H9 (cell line): ENCODE results near the gene RBM18. TPM values are rescaled to one million over a fixed set of nuclear protein-coding genes. Genes with fewer than 3 reads are reported as not detected.

ENCODE experiments used
- DNase-seq: peaks from one replicate; pipeline ENCODE4 v3.0.0-alpha.2; 2017
- H2AFZ ChIP-seq: one replicate; pipeline ENCODE4 v1.6.1; 2013; ENCODE audit warnings: mild to moderate bottlenecking, low read length, control low read depth, moderate library complexity
- H2AK5ac ChIP-seq: 2 replicates; pipeline ENCODE4 v1.6.1; 2013; ENCODE audit warnings: low read length, control low read depth, mixed read lengths; ENCODE audit not compliant: insufficient read length
- H2BK120ac ChIP-seq: one replicate; pipeline ENCODE4 v1.6.1; 2013; ENCODE audit warnings: low read depth, mild to moderate bottlenecking, low read length, control low read depth, inconsistent platforms; ENCODE audit not compliant: poor library complexity, severe bottlenecking
- H2BK12ac ChIP-seq: 2 replicates; pipeline ENCODE4 v1.6.1; 2013; ENCODE audit warnings: low read length, control low read depth, mixed read lengths, low read depth; ENCODE audit not compliant: insufficient read length
- H2BK15ac ChIP-seq: 2 replicates; pipeline ENCODE4 v1.6.1; 2013; ENCODE audit warnings: low read depth, low read length, control low read depth
- H2BK20ac ChIP-seq: one replicate; pipeline ENCODE4 v1.6.1; 2013; ENCODE audit warnings: low read depth, mild to moderate bottlenecking, low read length, control low read depth, inconsistent platforms; ENCODE audit not compliant: poor library complexity, severe bottlenecking
- H2BK5ac ChIP-seq: 2 replicates; pipeline ENCODE4 v1.6.1; 2013; ENCODE audit warnings: low read length, control low read depth, mixed read lengths; ENCODE audit not compliant: insufficient read length
- H3K14ac ChIP-seq: 2 replicates; pipeline ENCODE4 v1.6.1; 2013; ENCODE audit warnings: low read length, control low read depth; ENCODE audit not compliant: insufficient read depth
- H3K18ac ChIP-seq: 2 replicates; pipeline ENCODE4 v1.6.1; 2013; ENCODE audit warnings: low read depth, mild to moderate bottlenecking, mixed read lengths, low read length, control low read depth; ENCODE audit not compliant: insufficient read length
- H3K23ac ChIP-seq: 2 replicates; pipeline ENCODE4 v1.6.1; 2013; ENCODE audit warnings: low read length, control low read depth, mixed read lengths, low read depth; ENCODE audit not compliant: insufficient read length
- H3K23me2 ChIP-seq: 2 replicates; pipeline ENCODE4 v1.6.1; 2013; ENCODE audit warnings: low read depth, mild to moderate bottlenecking, mixed read lengths, low read length, control low read depth; ENCODE audit not compliant: insufficient read length, poor library complexity, severe bottlenecking
- H3K27ac ChIP-seq: 2 replicates; pipeline ENCODE4 v1.5.1; 2013; ENCODE audit warnings: low read length, control low read depth, mixed read lengths, low read depth; ENCODE audit not compliant: insufficient read length
- H3K27me3 ChIP-seq: 2 replicates; pipeline ENCODE4 v1.6.1; 2013; ENCODE audit warnings: low read length, control low read depth, inconsistent platforms; ENCODE audit not compliant: insufficient read depth
- H3K4ac ChIP-seq: 2 replicates; pipeline ENCODE4 v1.6.1; 2013; ENCODE audit warnings: low read depth, mild to moderate bottlenecking, control low read depth, inconsistent platforms, low read length, moderate library complexity
- H3K4me1 ChIP-seq: 2 replicates; pipeline ENCODE4 v1.6.1; 2013; ENCODE audit warnings: low read length, control low read depth, inconsistent platforms; ENCODE audit not compliant: insufficient read depth
- H3K4me2 ChIP-seq: 2 replicates; pipeline ENCODE4 v1.6.1; 2013; ENCODE audit warnings: low read length, control low read depth, mixed read lengths; ENCODE audit not compliant: insufficient read length, insufficient read depth
- H3K56ac ChIP-seq: 2 replicates; pipeline ENCODE4 v1.6.1; 2013; ENCODE audit warnings: low read depth, mild to moderate bottlenecking, mixed read lengths, low read length, control low read depth; ENCODE audit not compliant: insufficient read length
- H3K79me1 ChIP-seq: 2 replicates; pipeline ENCODE4 v1.6.1; 2013; ENCODE audit warnings: low read depth, mild to moderate bottlenecking, moderate library complexity, low read length, control low read depth, inconsistent platforms; ENCODE audit not compliant: insufficient read depth, poor library complexity, severe bottlenecking
- H3K79me2 ChIP-seq: 2 replicates; pipeline ENCODE4 v1.6.1; 2013; ENCODE audit warnings: low read length, control low read depth, inconsistent platforms; ENCODE audit not compliant: insufficient read depth
- H3K9ac ChIP-seq: 2 replicates; pipeline ENCODE4 v1.6.1; 2013; ENCODE audit warnings: low read length, control low read depth, mixed read lengths; ENCODE audit not compliant: insufficient read length; ENCODE audit errors: extremely low read depth
- H3K9me3 ChIP-seq: one replicate; pipeline ENCODE4 v1.6.1; 2013; ENCODE audit warnings: low read depth, low read length, inconsistent platforms; ENCODE audit not compliant: control insufficient read depth
- H3T11ph ChIP-seq: one replicate; pipeline ENCODE4 v1.6.1; 2013; ENCODE audit warnings: mild to moderate bottlenecking, low read length, control low read depth, inconsistent platforms
- H4K20me1 ChIP-seq: one replicate; pipeline ENCODE4 v1.6.1; 2013; ENCODE audit not compliant: control insufficient read depth, insufficient read length, insufficient read depth
- H4K5ac ChIP-seq: 2 replicates; pipeline ENCODE4 v1.6.1; 2013; ENCODE audit warnings: low read depth, mild to moderate bottlenecking, mixed read lengths, low read length, control low read depth; ENCODE audit not compliant: insufficient read length
- H4K8ac ChIP-seq: replicated peaks from 2 replicates; pipeline ENCODE4 v1.6.1; 2013; ENCODE audit warnings: low read length, control low read depth, mixed read lengths, low read depth; ENCODE audit not compliant: insufficient read length
- H4K91ac ChIP-seq: 2 replicates; pipeline ENCODE4 v1.6.1; 2013; ENCODE audit warnings: low read depth, mild to moderate bottlenecking, moderate library complexity, mixed read lengths, low read length, control low read depth; ENCODE audit not compliant: insufficient read length
- H3K27ac Mint-ChIP-seq, 3 experiments: 2 replicates in 2 of 3; 3 replicates in 1 of 3; pipeline ENCODE4 v1.8.0; 2020 to 2021; ENCODE audit warnings: mixed read lengths in 3 of 3, mild to moderate bottlenecking in 1 of 3, moderate library complexity in 1 of 3
- H3K27me3 Mint-ChIP-seq: 2 replicates; pipeline ENCODE4 v1.8.0; 2021; ENCODE audit warnings: low read depth, mild to moderate bottlenecking, moderate library complexity, mixed read lengths
- H3K36me3 Mint-ChIP-seq, 3 experiments: 2 replicates in 2 of 3; 3 replicates in 1 of 3; pipeline ENCODE4 v1.8.0; 2020 to 2021; ENCODE audit warnings: low read depth in 3 of 3, mixed read lengths in 3 of 3; ENCODE audit not compliant: insufficient read depth in 1 of 3
- H3K4me1 Mint-ChIP-seq, 2 experiments: 2 replicates each; pipeline ENCODE4 v1.8.0; 2020; ENCODE audit warnings: mixed read lengths in 2 of 2
- H3K4me3 Mint-ChIP-seq, 2 experiments: 2 replicates in 1 of 2; 3 replicates in 1 of 2; pipeline ENCODE4 v1.8.0; 2020 to 2021; ENCODE audit warnings: mild to moderate bottlenecking in 2 of 2, mixed read lengths in 2 of 2, moderate library complexity in 1 of 2
- H3K9me3 Mint-ChIP-seq, 2 experiments: 2 replicates in 1 of 2; 3 replicates in 1 of 2; pipeline ENCODE4 v1.8.0; 2020; ENCODE audit warnings: mild to moderate bottlenecking in 2 of 2, mixed read lengths in 2 of 2, moderate library complexity in 1 of 2
- CTCF ChIP-seq: fragments of 200-600 bp; sonication (generic); conservative IDR thresholded peaks from 3 replicates; pipeline ENCODE4 v1.8.0; 2021; ENCODE audit warnings: antibody characterized with exemption, mild to moderate bottlenecking
- WGBS: extraction: QIAGEN DNeasy Blood & Tissue Kit; methylation state at CpG from one replicate; pipeline ENCODE4 v1.1.7; 2013; ENCODE audit warnings: missing lambda C conversion rate, low lambda C conversion rate, mixed read lengths; ENCODE audit not compliant: insufficient read length; ENCODE audit errors: extremely low coverage; 5-methylcytosine and 5-hydroxymethylcytosine counted together
- total RNA-seq: library from RNA; stranded (reverse); gene quantifications from 2 replicates; pipeline ENCODE4 v1.2.1, GENCODE V29; 2021

Gene RBM18
- total RNA-seq, 1 experiment from 2014 or later: 18.9 TPM

DNA sequence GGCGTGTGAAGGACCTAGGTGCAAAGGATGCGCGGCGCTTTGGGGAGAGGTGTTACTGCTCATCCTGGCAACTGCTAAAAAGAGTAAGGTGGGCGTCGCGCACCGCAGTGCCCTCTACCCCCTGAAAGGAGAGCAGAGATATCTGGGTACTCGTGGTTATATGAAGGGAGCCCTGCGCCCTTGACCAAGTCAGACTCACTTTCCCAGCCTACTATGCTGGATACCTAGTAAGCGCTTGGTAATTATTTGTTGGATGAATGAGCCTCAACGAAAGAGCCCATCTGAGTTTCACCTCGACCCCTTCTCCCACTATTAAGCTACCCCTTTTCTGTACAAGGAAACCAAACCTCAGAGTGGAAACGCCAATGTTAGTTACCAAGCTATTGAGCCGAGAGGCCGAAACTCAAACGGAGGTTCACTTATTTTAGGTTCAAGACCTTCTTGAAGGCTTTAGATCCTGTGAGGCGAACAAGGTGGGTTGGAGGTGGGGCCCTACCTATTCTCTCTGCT, 43.9 kb downstream of the RBM18 start:
- Histone ChIP-seq H3K56ac (no peak overlapping the region), H3K27ac (no peak overlapping the region), H3K4me2 (peak overlapping the region; percentile 48), H3K18ac (no peak overlapping the region), H2AFZ (no peak overlapping the region), H3K9ac (no peak overlapping the region), H2BK15ac (no peak overlapping the region), H4K5ac (no peak overlapping the region), H4K8ac (no peak overlapping the region), H3K23ac (no peak overlapping the region), H3K27me3 (peaks cover 94% of the 10 kb centered on the region), H2BK5ac (no peak overlapping the region), H3K9me3 (no peaks in the 10 kb centered on the region), H3K14ac (no peak overlapping the region), H3K79me2 (no peaks in the 10 kb centered on the region), H2AK5ac (no peak overlapping the region), H2BK12ac (no peak overlapping the region), H3K4ac (no peak overlapping the region), H4K20me1 (peaks cover 2% of the 10 kb centered on the region), H3K23me2 (peaks cover 15% of the 10 kb centered on the region), H2BK20ac (no peak overlapping the region), H3T11ph (no peak overlapping the region), H3K79me1 (no peaks in the 10 kb centered on the region), H3K4me1 (peaks cover 4% of the 10 kb centered on the region; the same call in 1 of the 2 replicates), H2BK120ac (no peak overlapping the region), H4K91ac (no peak overlapping the region)
- peaks cover 100% of the 10 kb centered on the region for H3K27me3 Mint-ChIP-seq
- H3K4me3 Mint-ChIP-seq: peak overlapping the region; percentile 45 to 82; a peak in 4 of 5 replicates
- peaks cover 33 to 57% of the 10 kb centered on the region in 2 experiments for H3K4me1 Mint-ChIP-seq
- H3K9me3 Mint-ChIP-seq: peaks cover 5 to 9% of the 10 kb centered on the region in 2 experiments; a peak in 4 of 5 replicates
- no peak for DNase-seq
- peaks cover 0 to 8% (median 3%) of the 10 kb centered on the region in 3 experiments; a peak in 3 of 7 replicates for H3K36me3 Mint-ChIP-seq
- no CpG with 5 or more reads among the region's 18 CpGs for WGBS
- no peak for TF ChIP-seq CTCF
- no peak overlapping the region for H3K27ac Mint-ChIP-seq
